ENCODE data around the gene ELAVL4.
A peak's percentile ranks its signal among the peaks of the same experiment; 100 is the strongest.

Gene ELAVL4

DNA sequence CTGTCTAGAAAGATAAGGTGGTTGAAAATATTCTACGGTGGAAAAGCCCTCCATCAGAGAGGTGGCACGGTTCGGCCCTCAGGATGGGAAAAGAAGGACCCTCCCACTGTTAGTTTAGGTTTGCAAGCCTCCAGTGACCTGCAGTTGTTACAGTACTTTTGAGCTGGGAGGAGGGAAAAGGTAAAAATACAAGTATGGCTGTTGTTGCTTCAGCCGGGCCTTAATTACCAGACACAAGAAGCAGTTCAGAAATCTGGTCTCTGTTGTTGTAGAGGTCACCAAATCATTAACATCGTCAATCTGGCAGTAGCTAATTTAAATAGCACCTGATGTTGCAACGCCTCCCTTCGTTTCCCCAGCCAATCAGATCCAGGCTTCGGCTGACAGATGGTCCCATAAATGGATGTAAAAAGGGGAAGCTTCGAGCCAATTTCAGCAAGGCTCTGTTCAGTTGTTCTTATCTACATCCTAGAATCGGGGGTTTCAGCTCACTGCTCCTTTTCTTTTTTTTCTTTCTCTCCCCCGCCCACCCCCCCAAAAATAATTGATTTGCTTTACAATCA is at the start of gene ELAVL4:
Gene ELAVL4 (plus strand): TSS at position 424 of the 563 bp plus-strand sequence. CDS start 270 bp downstream, outside the sequence.
- CTCF ChIA-PET, result interaction anchor here (1.8 kb wide), 1 partner anchor 11 kb away, joined by 7 read pairs; no protein-coding TSS in a partner anchor
- POLR2A ChIA-PET, result interaction anchor here (0.6 kb wide), 1 partner anchor 141 kb away, joined by 4 read pairs; no protein-coding TSS in a partner anchor
- no peak for TF ChIP-seq CTCF (IDR thresholded peaks at IDR 0.05; ENCODE audit: control extremely low read depth, extremely low read depth, low read depth, missing control alignments)
- DNase-seq (ENCODE audit: extremely low spot score), result no peak

- POLR2A ChIA-PET, result no interaction called here
- CTCF ChIA-PET, result no interaction called here
- no peak for TF ChIP-seq CTCF (IDR thresholded peaks at IDR 0.05; ENCODE audit: control extremely low read depth, extremely low read depth, low read depth, missing control alignments)
- no peak for DNase-seq (ENCODE audit: extremely low spot score)
These were observed 48.4 kb upstream of the ELAVL4 start for GRCh38 chr1:50060279-50060678.

GRCh38 chr1:50066806-50067205 is 41.9 kb upstream of the ELAVL4 start:
- CTCF ChIA-PET, result interaction anchor here (1.4 kb wide), 1 partner anchor 21 kb away, joined by 3 read pairs; no protein-coding TSS in a partner anchor
- DNase-seq (ENCODE audit: extremely low spot score), result no peak
- POLR2A ChIA-PET, result no interaction called here
- no peak for TF ChIP-seq CTCF (IDR thresholded peaks at IDR 0.05; ENCODE audit: control extremely low read depth, extremely low read depth, low read depth, missing control alignments)

DNA sequence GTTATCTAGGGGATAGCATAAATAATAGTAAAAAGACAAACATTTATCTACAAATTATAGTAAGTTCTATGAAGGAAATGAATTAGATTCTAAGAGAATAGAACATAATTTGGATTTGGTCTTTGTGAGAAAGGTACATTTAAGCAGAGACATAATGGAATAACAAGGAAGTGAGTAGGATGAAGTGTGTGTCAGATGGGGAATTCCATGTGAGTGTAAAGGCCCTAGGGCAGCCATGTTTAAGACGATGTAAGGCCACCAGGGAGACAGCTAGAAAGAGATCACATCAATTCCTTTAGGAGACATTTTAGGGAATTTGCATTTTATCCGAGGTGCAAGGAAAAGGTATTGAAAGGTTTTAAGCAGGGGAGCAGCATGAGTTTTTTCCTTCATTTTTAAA is 33.8 kb upstream of the ELAVL4 start:
- ChIA-PET CTCF (interaction anchor here (1.8 kb wide), 1 partner anchor 15 kb away, joined by 4 read pairs; no protein-coding TSS in a partner anchor), POLR2A (no interaction called here)
- no peak for DNase-seq (ENCODE audit: extremely low spot score)
- no peak for TF ChIP-seq CTCF (IDR thresholded peaks at IDR 0.05; ENCODE audit: control extremely low read depth, extremely low read depth, low read depth, missing control alignments)

- no peak for DNase-seq (ENCODE audit: extremely low spot score)
- ChIA-PET POLR2A (no interaction called here), CTCF (interaction anchor here (1.3 kb wide), 1 partner anchor 1052 kb away, joined by 3 read pairs; no protein-coding TSS in a partner anchor)
- TF ChIP-seq CTCF (IDR thresholded peaks at IDR 0.05; ENCODE audit: control extremely low read depth, extremely low read depth, low read depth, missing control alignments), result no peak
These were observed 31.4 kb upstream of the ELAVL4 start for GRCh38 chr1:50077273-50077672.

DNA sequence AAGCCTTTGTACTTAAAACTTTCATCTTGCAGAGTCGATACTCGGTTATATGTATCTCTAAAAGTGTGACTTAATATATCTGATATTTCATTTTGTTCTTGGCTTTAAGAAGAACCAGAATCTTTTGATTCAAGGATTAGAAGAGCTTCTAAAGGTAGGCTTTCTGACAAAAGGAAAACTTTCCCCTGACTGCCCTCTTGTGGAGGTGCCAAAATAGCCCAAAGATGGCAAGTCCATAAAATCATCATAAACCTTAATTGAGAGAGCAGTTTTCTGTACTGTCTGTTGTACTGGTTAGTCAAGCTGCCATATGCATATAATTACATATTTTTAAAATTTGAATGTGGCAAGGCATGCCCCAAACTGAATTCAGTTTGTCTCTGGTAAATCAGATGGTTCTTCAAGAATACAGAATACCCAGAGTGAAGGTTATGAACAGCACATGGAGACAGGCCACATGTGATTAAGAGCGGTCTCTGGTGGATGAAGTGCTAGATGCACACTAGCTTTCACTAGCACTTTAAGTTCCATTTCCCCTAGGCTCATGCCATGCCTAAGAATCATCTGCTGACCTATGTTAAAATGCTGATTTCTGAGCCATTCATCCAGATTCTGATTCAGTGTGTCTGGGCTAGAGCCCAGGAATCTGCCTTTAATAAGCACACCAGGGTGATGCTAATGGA is 27.7 kb upstream of the ELAVL4 start:
- peak; percentile 26 for TF ChIP-seq CTCF (IDR thresholded peaks at IDR 0.05; ENCODE audit: control extremely low read depth, extremely low read depth, low read depth, missing control alignments)
- ChIA-PET CTCF (interaction anchor here (1.4 to 1.6 kb wide), 3 partner anchors 9 to 12 kb away, joined by 3 to 5 read pairs (median 3); no protein-coding TSS in a partner anchor), POLR2A (no interaction called here)
- no peak for DNase-seq (ENCODE audit: extremely low spot score)

Data from GM10248 (cell line).